Kidney glomerular epithelial cell (primary cell): ENCODE measurements around the gene USP43.
"Not testable (repeated sequence)": the region's sequence is repeated elsewhere in the genome, so short reads cannot be mapped to it uniquely, and the experiment has no call there.

Source experiments
- DNase-seq: peaks from one replicate; lab custom pipeline; 2025; lab: John Stamatoyannopoulos, UW

Gene USP43, protein sequence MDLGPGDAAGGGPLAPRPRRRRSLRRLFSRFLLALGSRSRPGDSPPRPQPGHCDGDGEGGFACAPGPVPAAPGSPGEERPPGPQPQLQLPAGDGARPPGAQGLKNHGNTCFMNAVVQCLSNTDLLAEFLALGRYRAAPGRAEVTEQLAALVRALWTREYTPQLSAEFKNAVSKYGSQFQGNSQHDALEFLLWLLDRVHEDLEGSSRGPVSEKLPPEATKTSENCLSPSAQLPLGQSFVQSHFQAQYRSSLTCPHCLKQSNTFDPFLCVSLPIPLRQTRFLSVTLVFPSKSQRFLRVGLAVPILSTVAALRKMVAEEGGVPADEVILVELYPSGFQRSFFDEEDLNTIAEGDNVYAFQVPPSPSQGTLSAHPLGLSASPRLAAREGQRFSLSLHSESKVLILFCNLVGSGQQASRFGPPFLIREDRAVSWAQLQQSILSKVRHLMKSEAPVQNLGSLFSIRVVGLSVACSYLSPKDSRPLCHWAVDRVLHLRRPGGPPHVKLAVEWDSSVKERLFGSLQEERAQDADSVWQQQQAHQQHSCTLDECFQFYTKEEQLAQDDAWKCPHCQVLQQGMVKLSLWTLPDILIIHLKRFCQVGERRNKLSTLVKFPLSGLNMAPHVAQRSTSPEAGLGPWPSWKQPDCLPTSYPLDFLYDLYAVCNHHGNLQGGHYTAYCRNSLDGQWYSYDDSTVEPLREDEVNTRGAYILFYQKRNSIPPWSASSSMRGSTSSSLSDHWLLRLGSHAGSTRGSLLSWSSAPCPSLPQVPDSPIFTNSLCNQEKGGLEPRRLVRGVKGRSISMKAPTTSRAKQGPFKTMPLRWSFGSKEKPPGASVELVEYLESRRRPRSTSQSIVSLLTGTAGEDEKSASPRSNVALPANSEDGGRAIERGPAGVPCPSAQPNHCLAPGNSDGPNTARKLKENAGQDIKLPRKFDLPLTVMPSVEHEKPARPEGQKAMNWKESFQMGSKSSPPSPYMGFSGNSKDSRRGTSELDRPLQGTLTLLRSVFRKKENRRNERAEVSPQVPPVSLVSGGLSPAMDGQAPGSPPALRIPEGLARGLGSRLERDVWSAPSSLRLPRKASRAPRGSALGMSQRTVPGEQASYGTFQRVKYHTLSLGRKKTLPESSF

DNA sequence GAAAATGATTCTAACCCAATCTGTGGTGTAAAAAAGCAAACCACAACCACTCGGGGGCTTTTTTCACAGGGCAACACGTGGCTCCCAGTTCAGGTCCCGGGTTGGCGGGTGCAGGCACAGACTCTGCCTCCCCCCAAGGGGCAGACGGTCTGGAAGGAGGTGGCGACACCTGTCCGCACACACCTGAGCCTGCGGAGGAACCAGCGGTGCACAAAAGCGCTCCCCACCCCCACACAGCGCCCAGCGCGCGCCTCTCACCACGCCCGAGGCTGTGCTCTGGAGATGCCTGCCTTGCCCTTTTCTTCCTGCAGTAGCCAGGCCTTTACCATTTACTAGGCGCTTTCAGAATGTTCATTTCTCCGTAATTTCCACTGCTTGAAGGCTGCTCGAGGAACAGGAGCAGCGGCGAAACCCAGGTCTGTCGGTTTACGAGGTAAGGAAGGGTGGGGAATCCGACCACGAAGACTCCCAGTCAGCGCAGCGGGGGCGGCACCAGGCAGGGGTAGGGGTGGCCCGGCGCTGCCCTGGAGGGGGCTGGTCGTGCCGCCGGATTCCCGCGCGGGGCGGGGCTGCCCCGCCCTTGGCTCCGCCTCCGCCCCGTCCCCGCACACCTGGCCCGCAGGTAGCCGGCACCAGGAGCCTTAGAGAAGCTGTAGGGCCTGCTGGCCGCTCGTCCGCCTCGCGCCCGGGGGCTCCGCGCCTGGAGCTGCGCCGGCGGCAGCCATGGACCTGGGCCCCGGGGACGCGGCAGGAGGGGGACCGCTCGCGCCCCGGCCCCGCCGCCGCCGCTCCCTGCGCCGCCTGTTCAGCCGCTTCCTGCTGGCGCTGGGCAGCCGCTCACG is at the start of gene USP43:
Gene USP43, plus strand, starts transcription at position 608 of the 842 bp plus-strand sequence. Its CDS starts 116 bp downstream, at position 724.
- peak; percentile 33 for DNase-seq

DNA sequence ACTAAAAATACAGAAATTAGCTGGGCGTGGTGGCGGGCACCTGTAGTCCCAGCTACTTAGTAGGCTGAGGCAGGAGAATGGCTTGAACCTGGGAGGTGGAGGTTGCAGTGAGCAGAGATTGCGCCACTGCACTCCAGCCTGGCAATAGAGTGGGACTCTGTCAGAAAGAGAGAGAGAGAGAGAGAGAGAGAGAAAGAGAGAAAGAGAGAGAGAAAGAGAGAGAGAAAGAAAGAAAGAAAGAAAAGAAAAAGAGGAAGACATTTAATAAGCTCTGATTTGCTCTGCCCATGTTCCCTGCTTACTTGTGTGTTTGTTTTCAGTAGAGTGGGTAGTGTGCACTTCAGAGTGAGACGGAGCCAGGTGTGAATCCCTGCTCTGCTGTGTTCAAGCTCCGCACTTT is 47.7 kb upstream of the USP43 start:
- DNase-seq = not testable (repeated sequence)

DNA sequence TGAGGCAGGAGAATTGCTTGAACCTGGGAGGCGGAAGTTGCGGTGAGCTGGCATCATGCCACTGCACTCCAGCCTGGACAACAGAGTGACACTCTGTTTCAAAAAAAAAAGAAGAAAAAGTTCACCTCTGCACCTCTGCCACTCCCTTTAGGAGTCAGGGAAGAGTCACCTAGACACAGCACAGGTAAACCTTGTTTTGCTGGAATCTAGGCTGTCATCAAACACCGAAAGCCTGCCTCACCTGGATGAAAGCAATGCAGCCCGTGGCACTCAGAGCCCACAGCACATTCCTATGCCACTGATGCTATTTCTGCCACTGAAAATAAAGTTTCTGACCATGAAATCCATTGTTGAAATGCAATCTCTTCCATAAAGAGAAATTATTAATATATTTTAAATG is 46.7 kb upstream of the USP43 start:
- DNase-seq = no peak

DNA sequence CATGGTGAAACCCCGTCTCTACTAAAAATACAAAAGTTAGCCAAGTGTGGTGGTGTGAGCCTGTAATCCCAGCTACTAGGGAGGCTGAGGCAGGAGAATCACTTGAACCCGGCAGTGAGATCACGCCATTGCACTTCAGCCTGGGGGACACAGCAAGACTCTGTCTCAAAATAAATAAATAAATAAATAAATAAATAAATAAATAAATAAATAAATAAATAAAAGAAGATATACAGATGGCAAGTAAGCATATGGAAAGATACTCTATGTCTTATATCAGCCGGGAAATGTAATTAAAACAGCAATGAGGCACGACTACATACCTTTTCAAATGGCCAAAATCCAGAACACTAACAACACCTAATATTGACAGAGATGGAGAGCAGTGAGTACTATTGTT is 40.7 kb upstream of the USP43 start:
- not testable (repeated sequence) for DNase-seq

DNA sequence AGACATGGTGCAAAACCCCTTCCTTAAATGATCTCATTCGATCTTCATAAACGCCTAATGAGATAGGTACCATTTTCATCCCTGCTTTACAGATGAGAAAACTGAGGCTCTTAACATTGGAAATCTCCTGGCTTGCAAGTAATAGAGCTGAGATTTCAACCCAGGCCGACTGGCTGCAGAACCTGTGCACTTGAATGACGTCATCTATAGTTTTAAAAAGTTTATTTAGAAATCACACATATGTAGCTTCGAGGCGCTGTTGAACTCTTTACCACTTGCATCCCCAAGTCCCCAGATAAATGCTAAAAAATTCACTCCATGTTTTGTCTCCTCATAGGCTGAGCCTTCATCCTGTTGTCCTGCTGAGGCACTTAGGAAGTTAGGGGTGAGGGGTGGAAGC is 38.9 kb upstream of the USP43 start:
- no peak for DNase-seq

DNA sequence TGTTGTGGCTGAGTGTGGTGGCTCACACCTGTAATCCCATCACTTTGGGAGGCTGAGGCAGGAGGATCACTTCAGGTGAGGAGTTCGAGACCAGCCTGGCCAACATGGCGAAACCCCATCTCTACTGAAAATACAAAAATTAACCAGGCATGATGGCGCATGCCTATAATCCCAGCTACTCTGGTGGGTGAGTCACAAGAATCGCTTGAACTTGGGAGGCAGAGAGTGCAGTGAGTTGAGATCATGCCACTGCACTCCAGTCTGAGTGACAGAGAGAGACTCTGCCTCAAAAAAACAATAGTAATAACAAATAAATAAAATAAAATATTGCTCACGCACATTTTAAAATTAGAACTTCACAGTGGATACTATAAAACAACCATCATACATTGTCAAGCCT is 38.3 kb upstream of the USP43 start:
- not testable (repeated sequence) for DNase-seq

DNA sequence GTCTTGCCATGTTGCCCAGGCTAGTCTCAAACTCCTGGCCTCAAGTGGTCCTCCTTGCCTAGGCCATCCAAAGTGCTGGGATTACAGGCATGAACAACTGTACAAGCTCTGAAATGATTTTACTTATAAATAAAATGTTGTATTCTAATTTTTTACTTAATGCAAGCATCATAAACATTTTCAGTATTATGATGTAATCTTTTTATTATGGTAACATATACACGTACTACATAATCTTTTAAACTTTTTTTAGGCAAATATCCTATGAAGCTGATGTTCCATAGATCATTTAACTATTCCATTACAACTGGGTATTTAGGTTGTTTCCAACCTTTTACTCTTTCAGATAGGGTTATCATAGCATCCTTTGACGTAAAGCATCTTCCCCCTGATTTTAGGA is 33.8 kb upstream of the USP43 start:
- no peak for DNase-seq

DNA sequence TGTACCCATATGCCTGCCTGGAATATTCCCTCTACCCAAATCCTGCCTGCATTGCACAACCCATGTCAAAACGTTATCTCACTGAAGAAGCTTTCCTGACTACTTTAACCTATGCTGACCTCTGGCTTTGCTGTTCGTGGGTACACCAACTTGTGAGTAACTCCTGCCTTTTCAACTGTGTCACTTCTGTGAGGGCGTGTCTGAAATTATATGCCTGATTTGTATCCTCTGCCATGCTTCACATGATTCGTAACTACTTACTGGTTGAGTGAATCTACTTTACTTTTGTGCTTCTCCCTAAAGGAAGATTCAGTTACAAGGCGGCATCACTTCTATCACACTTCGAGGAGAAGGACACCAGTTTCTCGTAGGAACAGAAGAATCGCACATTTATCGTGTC is 33.3 kb upstream of the USP43 start:
- DNase-seq = peak; percentile 78

DNA sequence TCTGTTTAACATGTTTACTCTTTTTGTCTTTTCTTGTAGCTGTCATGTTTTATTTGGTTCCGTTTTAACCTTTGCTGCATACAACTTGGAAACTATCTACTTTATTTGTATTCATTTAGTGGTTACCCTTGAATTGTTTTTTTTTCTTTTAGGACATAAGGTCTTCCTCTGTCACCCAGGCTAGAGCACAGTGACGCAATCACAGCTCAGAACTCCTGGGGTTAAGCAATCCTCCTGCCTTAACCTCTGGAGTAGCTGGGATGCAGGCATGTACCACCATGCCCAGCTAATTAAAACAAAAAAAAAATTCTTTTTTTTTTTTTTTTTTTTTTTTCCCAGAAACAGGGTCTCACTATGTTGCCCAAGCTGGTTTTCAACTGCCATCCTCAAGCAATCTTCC is 29.8 kb upstream of the USP43 start:
- DNase-seq = no peak

DNA sequence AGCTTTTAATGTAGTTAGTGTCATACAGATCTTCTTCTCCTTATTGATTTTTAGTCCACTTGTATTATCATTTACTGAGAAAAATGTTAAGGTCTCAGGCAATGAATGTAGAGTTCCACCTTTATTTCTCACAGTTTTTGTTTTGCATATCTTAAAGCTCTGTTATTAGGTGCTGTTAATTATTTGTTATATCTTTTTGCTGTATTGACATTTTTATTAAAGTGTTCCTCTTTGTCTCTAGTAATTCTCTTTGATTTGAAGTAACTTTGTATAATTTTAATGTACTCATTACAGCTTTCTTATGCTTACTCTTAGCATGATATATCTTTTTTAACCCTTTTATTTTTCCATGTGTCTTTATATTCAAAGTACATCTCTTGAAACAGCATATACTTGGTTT is 22.4 kb upstream of the USP43 start:
- no peak for DNase-seq

DNA sequence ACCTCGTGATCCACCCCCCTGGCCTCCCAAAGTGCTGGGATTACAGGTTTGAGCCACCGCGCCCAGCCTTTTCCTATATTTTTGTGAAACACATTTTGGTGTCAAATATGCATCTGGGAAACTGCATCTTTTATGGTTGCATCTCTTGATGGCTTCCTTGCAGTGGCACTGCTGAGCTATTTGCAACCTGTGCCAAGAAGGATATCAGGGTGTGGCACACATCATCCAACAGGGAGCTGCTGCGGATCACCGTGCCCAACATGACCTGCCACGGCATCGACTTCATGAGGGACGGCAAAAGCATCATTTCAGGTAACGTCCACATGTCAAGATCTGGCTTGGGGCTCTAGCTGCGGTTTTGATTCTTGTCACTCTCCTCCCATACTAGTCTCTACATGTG is 16.8 kb upstream of the USP43 start:
- no peak for DNase-seq

DNA sequence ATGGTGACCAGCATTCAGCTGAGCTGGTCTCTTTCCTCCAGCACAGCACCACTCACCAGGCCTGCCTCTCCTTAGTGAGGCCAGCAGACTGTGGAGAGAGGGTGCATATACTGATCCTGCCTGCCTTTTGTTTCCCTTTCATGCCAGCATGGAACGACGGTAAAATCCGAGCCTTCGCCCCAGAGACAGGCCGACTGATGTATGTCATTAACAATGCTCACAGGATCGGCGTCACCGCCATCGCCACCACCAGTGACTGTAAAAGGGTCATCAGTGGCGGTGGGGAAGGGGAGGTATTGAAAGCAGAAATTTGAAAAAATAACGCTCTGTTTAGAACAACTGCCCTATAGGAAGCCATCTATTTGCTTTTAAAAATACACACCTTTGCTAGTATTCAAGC is 12.6 kb upstream of the USP43 start:
- DNase-seq = no peak

DNA sequence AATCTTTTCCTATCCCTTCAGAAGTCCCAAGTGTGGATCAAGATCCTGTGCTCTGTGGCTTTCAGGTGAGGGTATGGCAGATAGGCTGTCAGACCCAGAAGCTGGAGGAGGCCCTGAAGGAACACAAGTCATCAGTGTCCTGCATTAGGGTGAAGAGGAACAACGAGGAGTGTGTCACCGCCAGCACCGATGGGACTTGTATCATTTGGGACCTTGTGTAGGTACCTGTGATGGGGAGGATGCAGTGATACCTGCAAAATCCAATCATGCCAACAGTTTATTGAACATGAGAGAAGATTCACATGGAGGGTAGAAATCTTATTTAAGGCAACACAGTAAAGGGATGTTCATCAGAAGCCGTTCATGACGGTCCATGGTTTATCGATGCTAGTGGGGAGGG is 10.0 kb upstream of the USP43 start:
- no peak for DNase-seq

DNA sequence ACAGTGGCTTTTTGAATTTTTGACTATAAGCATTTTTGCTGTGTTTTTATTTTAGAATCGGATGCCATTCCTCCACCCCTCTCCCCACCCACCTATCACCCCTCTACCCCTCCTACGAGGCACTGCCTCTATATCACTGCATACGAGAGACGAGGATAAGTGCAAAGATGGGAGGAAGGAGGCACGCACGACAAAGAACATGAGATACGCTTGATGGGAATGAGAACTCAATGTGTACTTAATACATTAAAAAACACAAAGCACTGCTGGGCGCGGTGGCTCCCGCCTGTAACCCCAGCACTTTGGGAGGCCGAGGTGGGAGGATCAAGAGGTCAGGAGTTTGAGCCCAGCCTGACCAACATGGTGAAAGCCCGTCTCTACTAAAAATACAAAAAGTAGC is 8.8 kb upstream of the USP43 start:
- no peak for DNase-seq

DNA sequence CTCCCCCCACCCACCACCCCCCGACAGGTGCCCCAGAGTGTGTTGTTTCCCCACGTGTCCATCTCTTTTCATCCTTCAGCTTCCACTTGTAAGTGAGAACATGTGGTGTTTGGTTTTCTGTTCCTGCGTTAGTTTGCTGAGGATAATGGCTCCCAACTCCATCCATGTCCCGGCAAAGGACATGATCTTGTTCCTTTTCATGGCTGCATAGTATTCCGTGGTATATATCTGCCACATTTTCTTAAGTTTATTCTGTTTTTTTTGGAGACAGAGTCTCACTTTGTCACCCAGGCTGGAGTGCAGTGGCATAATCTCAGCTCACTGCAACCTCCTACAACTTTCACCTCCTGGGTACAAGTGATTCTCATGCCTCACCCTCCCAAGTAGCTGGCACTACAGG is 4.9 kb upstream of the USP43 start:
- not testable (repeated sequence) for DNase-seq

DNA sequence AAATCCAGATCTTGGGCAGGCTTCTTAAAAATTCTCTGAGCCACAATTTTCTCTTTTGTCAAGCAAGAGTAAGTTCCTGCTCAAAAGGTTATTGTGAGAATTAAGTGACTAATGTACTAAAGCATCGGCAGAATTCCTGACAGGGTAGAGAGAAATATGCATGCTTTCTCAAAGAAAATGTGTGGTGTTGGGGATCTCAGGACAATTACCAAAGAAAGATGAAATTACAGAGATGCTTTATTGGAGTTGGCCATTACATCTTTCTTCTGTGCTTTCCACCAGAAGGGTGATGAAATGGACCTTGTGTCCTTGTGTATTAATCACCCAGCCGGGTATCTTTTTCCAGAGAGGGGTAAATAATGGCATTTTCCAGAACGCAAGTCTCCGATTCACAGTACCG is 1.7 kb upstream of the USP43 start:
- DNase-seq = peak; percentile 63

DNA sequence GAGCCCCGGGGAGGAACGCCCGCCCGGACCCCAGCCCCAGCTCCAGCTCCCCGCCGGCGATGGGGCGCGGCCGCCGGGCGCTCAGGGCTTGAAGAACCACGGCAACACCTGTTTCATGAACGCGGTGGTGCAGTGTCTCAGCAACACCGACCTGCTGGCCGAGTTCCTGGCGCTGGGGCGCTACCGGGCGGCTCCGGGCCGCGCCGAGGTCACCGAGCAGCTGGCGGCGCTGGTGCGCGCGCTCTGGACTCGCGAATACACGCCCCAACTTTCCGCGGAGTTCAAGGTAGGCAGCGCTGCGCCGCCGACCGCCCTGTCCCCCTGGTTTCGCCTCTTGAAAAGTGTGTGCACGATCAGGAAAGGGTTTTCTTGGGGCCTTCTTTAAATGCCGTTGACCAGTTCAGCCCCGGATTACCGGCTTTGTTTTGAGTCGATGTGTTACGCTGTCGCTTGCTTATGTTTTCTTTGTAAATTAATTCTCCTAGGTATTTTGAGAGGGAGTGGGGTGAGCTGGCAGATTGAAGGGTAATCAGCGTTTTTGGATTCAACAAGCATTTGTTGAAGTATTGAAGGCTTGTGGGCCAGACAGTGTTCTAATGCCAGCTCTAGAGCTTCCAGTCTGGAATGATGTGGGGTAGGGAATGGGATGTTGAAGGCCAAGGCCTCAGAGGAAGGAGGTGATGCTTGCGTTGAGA is 681 bp downstream of the USP43 start:
- DNase-seq = peak; percentile 62

DNA sequence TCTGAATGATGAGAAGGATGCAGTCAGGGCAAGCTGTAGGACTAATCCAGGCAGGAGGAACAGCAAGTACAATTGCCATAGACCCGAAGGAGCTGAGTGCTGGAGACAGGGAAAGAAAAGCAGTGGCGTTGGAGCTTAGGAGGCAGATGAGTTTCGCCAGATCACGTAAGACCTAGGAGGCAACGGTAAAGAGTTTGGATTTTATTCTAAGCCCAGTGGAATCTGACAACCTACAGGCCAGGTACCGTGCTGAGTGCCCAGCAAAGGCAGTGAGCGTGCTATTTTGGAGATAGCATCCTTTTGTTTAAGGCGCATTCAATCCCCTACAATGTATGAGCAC is 1.2 kb downstream of the USP43 start:
- DNase-seq = peak; percentile 62

DNA sequence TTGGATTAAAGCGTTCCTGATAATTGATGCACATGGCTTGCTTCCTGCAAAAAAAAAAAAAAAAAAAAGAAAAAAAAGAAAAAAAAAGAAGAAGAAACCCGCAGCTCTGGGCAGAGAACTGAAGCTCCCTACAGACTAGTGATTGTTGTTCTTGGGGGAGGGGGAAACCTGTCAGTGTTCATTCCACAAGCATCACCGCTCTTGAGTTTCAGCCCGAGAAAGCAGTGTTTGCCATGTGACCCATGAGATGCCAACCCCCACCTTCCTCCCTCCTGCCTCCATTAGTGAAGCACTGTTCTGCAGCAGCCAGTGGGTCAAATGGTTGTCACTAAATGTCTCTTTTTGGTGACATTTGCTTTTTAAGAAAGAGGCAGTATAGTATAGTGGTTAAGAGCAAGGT is 1.7 kb downstream of the USP43 start:
- peak; percentile 8 for DNase-seq

DNA sequence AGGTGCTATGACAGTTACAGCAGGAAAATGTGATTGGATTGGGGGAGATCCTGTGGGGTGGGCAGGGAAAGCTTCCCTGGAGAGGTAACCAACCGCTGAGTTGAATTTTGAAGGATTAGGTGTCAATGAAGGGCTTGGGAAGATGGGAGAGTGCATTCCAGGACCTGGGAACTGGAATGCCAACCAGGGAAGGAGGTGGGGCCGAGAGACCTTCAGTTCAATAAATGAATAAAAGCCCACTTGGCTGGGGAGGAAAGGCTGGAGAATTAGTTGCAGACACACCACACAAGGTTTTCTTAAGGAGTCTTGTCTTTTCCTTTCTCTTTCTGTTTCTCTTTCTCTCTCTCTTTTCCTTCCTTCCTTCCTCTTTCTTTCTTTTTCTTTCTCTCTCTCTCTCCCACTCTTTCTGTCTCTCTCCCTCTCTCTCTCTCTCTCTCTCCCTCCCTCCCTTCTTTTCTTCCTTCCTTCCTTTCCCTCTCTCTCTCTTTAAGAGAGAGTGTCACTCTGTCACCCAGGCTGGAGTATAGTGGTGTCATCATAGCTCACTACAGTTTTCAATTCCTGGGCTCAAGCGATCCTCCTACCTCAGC is 3.3 kb downstream of the USP43 start:
- peak; percentile 49 for DNase-seq
